ENCODE results near the gene SLAIN1. TPM values are rescaled to one million over a fixed set of nuclear protein-coding genes. Genes with fewer than 3 reads are reported as not detected.

The SLAIN1 gene
- total and polyA plus RNA-seq, 2 donors (not counting 1 experiment from before 2014, with no cell fraction given), result 12.7 to 29.5 TPM

DNA sequence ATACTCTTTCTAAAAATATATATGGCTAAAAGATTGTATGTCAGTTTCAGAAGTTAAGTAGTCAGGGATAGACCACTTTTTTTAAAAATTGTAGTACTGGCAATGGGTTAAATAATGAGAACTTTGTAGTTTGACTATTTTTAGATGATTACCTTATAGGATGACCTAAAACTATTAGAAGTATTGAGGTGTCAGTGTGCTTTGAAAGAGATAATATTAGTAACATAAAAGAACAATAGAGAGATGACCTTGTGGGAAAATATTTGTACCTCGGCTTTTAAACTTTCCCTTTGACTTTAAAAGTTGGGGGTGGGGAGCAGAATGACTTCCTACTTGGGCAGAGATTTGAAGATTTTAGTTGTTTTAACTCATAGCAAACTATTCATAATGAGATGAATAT lies 48.3 kb downstream of the SLAIN1 start:
- intact Hi-C loops (cut with micrococcal nuclease), result no loop called here
- Mint-ChIP-seq H3K4me1 (no peaks in the 10 kb centered on the region), H3K4me3 (no peak overlapping the region), H3K27me3 (no peaks in the 10 kb centered on the region), H3K27ac (no peak overlapping the region), H3K9me3 (ENCODE audit: insufficient read depth) (no peaks in the 10 kb centered on the region)
- DNase-seq (no peak), ATAC-seq (ENCODE audit: low read depth) (no peak)
- Histone ChIP-seq H4K20me1 (ENCODE audit: control insufficient read depth, insufficient read depth, low read length, poor library complexity, severe bottlenecking) (no peaks in the 10 kb centered on the region), H3K9me3 (ENCODE audit: control extremely low read depth in 1 of 3, control insufficient read depth in 2 of 3, insufficient read depth in 1 of 3, low read length in 2 of 3) (no peaks in the 10 kb centered on the region), H3K79me2 (ENCODE audit: control insufficient read depth, insufficient read depth, low read length) (no peaks in the 10 kb centered on the region), H3K4me3 (ENCODE audit: control extremely low read depth in 1 of 5, extremely low read depth in 1 of 5, insufficient read depth in 1 of 5, low read depth in 2 of 5, low read length in 4 of 5) (no peak overlapping the region), H2AFZ (ENCODE audit: insufficient read depth, low read depth, low read length, poor library complexity, severe bottlenecking) (no peak overlapping the region), H3K36me3 (replicated peaks in 1 of 2; ENCODE audit: control extremely low read depth in 1 of 2, control insufficient read depth in 1 of 2, extremely low read depth in 1 of 2, insufficient read depth in 2 of 2, low read length in 1 of 2) (peaks cover 4 to 19% of the 10 kb centered on the region in 2 experiments), H3K4me2 (replicated peaks; ENCODE audit: low read depth, low read length, poor library complexity, severe bottlenecking) (no peak overlapping the region), H3K9ac (ENCODE audit: low read length) (no peak overlapping the region), H3K27me3 (replicated peaks in 1 of 4; ENCODE audit: control extremely low read depth in 1 of 4, control insufficient read depth in 3 of 4, insufficient read depth in 4 of 4, low read length in 3 of 4) (no peaks in the 10 kb centered on the region), H3K27ac (ENCODE audit: low read length in 2 of 2) (no peak overlapping the region), H3K4me1 (ENCODE audit: control insufficient read depth in 2 of 2, insufficient read depth in 2 of 2, low read length in 2 of 2) (no peaks in the 10 kb centered on the region)
- no peak for TF ChIP-seq EZH2 (IDR thresholded peaks at IDR 0.05; ENCODE audit: borderline replicate concordance, insufficient read depth, low read depth, low read length, poor library complexity, severe bottlenecking)
- TF ChIP-seq, protein P1, sequence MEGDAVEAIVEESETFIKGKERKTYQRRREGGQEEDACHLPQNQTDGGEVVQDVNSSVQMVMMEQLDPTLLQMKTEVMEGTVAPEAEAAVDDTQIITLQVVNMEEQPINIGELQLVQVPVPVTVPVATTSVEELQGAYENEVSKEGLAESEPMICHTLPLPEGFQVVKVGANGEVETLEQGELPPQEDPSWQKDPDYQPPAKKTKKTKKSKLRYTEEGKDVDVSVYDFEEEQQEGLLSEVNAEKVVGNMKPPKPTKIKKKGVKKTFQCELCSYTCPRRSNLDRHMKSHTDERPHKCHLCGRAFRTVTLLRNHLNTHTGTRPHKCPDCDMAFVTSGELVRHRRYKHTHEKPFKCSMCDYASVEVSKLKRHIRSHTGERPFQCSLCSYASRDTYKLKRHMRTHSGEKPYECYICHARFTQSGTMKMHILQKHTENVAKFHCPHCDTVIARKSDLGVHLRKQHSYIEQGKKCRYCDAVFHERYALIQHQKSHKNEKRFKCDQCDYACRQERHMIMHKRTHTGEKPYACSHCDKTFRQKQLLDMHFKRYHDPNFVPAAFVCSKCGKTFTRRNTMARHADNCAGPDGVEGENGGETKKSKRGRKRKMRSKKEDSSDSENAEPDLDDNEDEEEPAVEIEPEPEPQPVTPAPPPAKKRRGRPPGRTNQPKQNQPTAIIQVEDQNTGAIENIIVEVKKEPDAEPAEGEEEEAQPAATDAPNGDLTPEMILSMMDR (IDR thresholded peaks at IDR 0.05), result no peak
- ChIA-PET POLR2A (no interaction called here), CTCF (no interaction called here)
- no CpG with 5 or more reads among the region's 1 CpG for WGBS (ENCODE audit: insufficient coverage)

DNA sequence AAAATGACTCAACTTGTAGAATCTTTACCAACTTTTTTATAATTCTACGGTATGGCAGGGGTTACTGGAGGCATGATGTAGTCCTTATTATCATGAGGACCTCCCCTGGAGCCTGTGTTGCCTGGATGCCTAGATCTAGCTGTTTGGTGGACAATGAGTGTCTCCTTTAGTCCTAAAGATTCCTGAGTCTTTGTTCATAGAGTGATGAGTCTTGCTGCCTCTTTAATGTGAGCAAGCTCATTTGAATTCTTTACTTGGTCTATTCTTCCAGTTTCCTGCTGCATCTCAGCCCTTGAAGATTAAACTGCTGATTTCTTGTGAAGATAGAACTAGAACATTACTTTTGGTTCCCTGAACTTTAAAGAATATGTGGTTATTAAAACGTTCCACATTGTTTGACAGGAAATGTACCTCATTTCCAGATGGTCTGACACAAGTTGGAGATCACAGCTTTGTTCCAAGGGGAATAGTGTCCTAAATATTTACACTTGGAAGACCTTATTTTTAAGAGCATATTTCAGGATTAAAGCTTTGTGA lies 51.9 kb downstream of the SLAIN1 start:
- intact Hi-C loops (cut with micrococcal nuclease), result no loop called here
- Histone ChIP-seq H4K20me1 (ENCODE audit: control insufficient read depth, insufficient read depth, low read length, poor library complexity, severe bottlenecking) (peaks cover 5% of the 10 kb centered on the region), H3K27ac (ENCODE audit: low read length in 2 of 2) (no peak overlapping the region), H3K4me1 (ENCODE audit: control insufficient read depth in 2 of 2, insufficient read depth in 2 of 2, low read length in 2 of 2) (no peaks in the 10 kb centered on the region), H3K79me2 (ENCODE audit: control insufficient read depth, insufficient read depth, low read length) (no peaks in the 10 kb centered on the region), H3K27me3 (replicated peaks in 1 of 4; ENCODE audit: control extremely low read depth in 1 of 4, control insufficient read depth in 3 of 4, insufficient read depth in 4 of 4, low read length in 3 of 4) (no peaks in the 10 kb centered on the region), H3K4me3 (ENCODE audit: control extremely low read depth in 1 of 5, extremely low read depth in 1 of 5, insufficient read depth in 1 of 5, low read depth in 2 of 5, low read length in 4 of 5) (no peak overlapping the region), H2AFZ (ENCODE audit: insufficient read depth, low read depth, low read length, poor library complexity, severe bottlenecking) (no peak overlapping the region), H3K4me2 (replicated peaks; ENCODE audit: low read depth, low read length, poor library complexity, severe bottlenecking) (no peak overlapping the region), H3K36me3 (replicated peaks in 1 of 2; ENCODE audit: control extremely low read depth in 1 of 2, control insufficient read depth in 1 of 2, extremely low read depth in 1 of 2, insufficient read depth in 2 of 2, low read length in 1 of 2) (peaks cover 6 to 23% of the 10 kb centered on the region in 2 experiments), H3K9ac (ENCODE audit: low read length) (no peak overlapping the region), H3K9me3 (ENCODE audit: control extremely low read depth in 1 of 3, control insufficient read depth in 2 of 3, insufficient read depth in 1 of 3, low read length in 2 of 3) (no peaks in the 10 kb centered on the region)
- no peak for ATAC-seq (ENCODE audit: low read depth)
- no peak overlapping the region for H3K4me3 Mint-ChIP-seq
- no peak overlapping the region for H3K27ac Mint-ChIP-seq
- DNase-seq, result no peak
- TF ChIP-seq, protein P1 (IDR thresholded peaks at IDR 0.05), result no peak
- TF ChIP-seq EZH2 (IDR thresholded peaks at IDR 0.05; ENCODE audit: borderline replicate concordance, insufficient read depth, low read depth, low read length, poor library complexity, severe bottlenecking), result no peak
- H3K27me3 Mint-ChIP-seq, result no peaks in the 10 kb centered on the region
- no CpG with 5 or more reads among the region's 2 CpGs for WGBS (ENCODE audit: insufficient coverage)
- no peaks in the 10 kb centered on the region for H3K4me1 Mint-ChIP-seq
- no peaks in the 10 kb centered on the region for H3K9me3 Mint-ChIP-seq (ENCODE audit: insufficient read depth)
- CTCF ChIA-PET, result interaction anchor here (0.8 to 5.0 kb wide), 5 partner anchors 7 to 257 kb away, joined by 3 to 70 read pairs (median 7); no protein-coding TSS in a partner anchor
- POLR2A ChIA-PET, result no interaction called here
